CD4-positive, alpha-beta T cell treated with Interleukin-6 for 4 hours (primary cell): ENCODE data around the gene PTGS1.
"Not testable (repeated sequence)": the region's sequence is repeated elsewhere in the genome, so short reads cannot be mapped to it uniquely, and the experiment has no call there.

Experiments
- DNase-seq: peaks from one replicate; pipeline ENCODE4 v3.0.0-alpha.2; 2020; ENCODE audit warnings: mixed read lengths

The PTGS1 gene

DNA sequence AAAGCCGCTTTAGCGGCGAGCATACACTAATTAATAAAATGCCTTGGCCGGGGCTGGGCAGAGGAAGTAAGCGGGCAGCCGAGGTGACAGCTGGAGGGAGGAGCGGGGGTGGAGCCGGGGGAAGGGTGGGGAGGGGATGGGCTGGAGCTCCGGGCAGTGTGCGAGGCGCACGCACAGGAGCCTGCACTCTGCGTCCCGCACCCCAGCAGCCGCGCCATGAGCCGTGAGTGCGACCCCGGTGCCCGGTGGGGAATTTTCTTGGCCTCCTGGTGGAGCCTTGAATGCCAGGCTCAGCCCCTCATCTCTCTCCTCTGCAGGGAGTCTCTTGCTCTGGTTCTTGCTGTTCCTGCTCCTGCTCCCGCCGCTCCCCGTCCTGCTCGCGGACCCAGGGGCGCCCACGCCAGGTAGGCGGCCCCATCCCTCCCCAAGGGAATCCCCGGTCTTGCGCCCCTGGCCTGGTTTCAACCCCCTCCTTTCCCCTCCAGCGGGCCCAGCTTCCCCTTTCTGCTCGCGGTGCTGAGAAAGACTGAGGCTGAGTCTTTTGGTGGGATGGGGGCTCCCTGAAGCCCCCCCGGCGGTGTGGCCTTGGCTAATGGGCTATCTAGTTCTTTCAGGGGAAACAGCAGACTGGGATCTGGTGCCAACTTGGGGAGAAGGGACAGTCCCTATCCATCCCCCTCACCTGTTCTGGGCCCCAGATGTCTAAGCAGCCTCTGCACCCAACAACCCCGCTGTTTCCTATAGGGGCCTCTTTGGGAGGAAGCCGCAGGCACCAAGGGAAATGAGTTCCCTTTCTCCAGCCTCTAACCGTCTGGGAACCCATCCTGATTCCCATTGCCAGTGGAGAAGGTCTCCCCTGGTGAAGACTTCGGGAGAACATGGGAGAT, at the start of gene PTGS1:
Gene PTGS1 (plus strand): TSS at position 156 of the 887 bp plus-strand sequence. CDS start 61 bp downstream, at position 217.
- DNase-seq = peak; percentile 17

DNA sequence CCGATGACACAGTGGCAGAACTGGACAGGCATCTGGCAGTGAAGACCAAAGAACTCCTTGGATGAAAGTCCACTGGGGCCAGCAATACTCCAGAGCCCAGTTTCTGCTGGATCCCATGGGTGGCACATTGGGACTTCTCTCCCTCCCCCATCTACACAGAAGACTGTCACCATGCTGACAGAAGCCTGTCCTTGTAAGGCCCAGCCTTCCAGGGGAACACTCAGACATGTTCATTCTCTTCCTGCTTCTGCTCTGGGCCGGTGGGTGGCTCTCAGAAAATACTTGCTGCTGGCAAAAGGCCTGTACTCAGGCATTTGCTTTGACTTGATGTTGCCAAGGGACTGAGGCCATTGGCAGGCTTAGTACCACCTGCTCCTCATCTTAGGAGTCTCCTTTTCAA, 48.3 kb upstream of the PTGS1 start:
- DNase-seq = no peak

- not testable (repeated sequence) for DNase-seq
Measured at GRCh38 chr9:122324665-122325064, 46.2 kb upstream of the PTGS1 start.

GRCh38 chr9:122325124-122325523, 45.7 kb upstream of the PTGS1 start:
- DNase-seq = no peak

DNA sequence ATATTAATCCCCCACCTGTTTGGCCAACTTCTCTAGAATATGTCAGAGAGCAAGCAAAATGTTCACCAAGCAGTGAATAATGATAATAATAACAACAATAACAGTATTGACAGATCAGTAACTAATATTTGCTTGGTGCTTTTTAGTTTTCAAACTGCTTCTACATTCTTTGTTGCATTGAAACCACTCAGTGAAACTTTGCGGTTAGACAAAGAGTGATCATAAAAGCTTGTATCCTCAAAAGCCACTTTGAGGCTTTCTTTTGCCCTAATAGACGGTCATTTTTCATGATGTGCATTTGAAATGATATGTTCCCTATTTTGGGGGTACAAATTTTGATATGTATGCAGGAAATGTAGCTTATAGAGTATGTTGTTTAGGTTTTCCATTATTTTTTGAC, 43.6 kb upstream of the PTGS1 start:
- DNase-seq = no peak

DNA sequence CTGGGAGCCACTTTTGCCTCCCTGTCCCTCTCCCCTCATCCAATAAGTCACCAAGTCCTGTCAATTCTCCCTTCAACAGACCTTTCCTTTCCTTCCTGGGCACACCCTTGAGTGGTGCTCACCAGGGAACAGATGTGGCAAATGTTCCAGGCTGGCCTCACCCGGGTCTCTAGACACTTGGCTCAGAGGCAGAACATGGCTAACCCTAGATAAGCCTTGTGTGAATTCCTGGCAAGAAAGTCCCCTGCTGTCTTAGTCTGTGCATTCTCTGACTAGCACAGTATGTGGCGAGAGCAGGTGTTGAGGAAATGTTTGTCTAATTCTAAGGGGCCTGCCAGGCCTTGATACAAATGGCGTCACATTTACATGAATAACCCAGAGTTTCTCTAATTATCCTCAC, 41.2 kb upstream of the PTGS1 start:
- DNase-seq = no peak

DNA sequence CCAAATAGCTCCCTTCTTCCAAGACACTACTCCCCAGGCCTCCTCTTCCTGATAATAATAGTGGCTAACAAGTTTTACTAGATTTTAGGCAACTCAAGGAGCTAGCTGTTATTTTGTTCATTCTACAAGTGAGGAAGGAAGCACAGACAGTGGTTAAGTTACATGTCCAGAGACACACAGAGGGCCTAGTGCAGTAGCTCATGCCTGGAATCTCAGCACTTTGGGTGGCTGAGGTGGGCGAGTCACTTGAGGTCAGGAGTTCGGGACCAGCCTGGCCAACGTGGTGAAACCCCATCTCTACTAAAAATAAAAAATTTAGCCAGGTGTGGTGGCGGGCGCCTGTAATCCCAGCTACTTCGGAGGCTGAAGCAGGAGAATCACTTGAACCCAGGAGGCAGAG, 40.4 kb upstream of the PTGS1 start:
- DNase-seq = not testable (repeated sequence)

DNA sequence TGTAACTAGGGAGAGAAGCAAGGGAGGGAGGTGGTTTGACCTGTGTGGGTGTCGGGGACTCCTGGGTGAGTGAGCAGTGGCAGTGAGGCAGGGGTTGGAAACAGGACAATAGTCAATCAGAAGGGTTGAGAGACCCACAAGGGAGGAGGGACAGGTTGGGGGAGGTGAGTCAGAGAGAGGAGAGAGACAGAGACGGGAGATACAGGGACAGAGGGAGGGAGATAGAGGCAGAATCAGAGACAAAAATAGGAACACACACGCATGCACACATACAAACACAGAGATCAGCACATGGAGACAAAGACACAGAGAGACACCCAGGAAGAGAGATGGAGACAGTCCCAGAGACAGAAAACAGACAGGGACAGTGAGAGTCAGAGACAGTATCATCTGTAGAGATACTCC, 39.3 kb upstream of the PTGS1 start:
- no peak for DNase-seq

DNA sequence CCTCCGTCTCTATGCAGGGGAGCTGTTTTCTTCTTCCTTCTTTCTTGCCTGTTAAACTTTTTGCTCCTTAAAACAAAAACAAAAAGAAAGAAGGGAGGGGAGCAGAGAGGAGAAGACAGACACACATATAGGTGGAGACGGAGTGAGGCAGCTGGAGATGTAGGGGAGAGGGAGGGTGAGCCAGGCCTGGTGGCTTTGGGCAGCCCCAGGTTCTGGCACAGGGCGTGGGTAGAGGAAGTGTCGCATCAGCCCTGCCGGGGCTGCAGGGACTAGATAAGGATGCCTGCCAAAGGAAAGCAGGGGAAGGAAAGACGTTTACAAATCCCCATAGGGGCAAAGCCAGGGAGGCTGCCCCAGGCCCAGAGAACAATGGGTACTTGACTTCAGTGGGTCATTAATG, 38.7 kb upstream of the PTGS1 start:
- no peak for DNase-seq

- no peak for DNase-seq
Measured at GRCh38 chr9:122332644-122333043, 38.2 kb upstream of the PTGS1 start.

DNA sequence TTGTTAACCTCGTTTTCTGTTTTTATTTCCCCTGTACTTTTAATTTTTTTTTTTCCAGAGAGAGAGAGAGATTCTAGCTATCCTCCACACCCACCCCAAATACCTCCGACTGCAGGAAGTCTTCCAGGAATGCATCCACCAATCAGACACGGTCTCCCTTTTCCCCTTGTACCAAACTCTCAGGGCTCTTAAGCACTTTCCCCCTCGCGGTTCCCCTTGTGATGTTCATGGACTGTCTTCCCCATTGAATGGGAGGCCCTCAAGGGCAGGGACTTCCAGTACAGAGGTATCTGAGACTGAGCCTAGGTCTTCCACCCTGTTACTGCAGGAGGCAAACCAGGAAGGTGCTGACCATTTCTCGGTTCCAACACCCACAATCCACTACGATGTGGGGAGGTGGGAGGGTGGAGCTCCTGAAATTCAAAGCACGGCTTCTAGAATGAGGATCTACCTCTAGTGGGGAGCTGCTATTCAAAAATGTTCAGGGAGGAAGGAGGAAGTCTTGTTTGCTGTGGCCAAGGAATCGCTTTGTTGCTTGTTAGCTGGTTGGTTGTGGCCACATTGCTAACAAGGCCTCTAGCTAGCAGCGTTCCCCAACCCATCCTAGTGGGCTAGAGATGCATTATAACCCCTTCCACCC, 37.5 kb upstream of the PTGS1 start:
- no peak for DNase-seq

GRCh38 chr9:122334916-122335315, 35.9 kb upstream of the PTGS1 start:
- no peak for DNase-seq

GRCh38 chr9:122336189-122336588, 34.6 kb upstream of the PTGS1 start:
- DNase-seq = no peak

DNA sequence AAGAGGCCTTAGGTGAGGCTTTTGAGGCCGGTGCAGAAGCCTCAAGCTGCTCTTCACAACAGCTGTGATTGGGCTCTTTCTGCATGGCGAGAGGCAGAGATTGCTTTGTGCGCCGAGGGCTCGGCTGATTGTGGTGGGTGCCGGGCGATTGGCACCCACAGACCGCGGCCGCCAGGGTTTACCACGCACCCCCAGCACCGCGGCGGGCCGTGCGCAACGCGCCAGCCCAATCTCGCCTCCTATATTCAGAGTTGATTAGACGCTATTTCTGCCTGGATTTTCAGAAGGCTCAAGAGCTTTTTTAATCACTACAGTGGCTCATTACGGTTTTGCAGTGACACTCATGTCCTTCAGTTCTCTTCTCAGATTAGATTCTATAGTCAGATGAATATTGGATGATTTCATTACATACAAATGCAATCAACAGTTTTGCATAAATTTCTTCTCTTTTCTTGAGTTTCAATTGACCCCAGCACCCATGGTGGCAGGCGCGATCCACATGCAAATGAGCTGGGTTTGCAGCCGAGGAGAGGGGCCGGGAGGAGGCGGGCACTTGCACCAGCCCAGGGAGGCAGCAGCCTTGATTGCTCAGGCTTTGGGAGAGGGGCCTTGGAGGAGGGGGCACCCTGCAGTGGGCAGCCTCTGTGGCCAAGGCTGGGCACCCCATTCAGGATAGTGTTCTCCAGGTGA, 33.8 kb upstream of the PTGS1 start:
- no peak for DNase-seq

- no peak for DNase-seq
Measured at GRCh38 chr9:122337556-122337929, 33.3 kb upstream of the PTGS1 start.

- DNase-seq = no peak
Measured at GRCh38 chr9:122338536-122338935, 32.3 kb upstream of the PTGS1 start.

GRCh38 chr9:122338994-122339393, 31.8 kb upstream of the PTGS1 start:
- no peak for DNase-seq

DNA sequence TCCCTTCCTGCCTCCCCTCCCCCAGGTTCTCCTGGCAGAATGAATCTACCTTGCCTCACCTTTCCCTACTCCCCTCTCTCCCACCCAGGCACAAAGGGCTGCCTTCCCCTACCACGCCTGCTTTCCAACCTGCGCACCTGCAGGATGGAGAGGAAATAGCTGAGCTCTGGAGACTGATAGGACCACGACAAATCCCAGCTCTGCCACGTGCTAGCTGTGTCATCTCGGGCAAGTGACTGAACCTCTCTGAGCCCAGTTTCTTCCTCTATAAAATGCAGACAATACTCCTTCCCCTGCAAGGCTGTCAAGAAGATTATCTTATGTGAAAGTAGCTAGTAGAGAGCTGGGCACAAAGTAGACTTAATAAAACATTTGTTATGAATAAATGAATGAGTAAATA, 31.2 kb upstream of the PTGS1 start:
- DNase-seq = no peak

DNA sequence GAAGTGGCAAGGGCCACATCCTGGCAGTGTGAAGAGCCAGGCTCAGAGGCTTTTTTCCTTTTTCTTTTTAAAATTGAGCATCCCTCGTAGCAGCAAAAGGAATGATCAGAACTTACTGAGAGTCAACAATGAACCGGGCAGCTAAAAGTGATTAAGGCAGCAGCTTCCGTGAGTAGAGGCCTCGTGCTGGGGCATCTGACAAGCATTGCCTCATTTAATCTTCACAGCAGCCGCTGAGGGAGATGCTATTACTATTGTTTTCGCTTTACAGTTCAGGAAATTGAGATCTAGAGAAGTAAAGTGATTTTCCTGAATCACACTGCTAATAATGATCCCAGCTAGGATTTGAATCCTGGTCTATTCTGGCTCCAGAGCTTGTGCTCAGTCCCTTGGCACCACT, 30.7 kb upstream of the PTGS1 start:
- no peak for DNase-seq

DNA sequence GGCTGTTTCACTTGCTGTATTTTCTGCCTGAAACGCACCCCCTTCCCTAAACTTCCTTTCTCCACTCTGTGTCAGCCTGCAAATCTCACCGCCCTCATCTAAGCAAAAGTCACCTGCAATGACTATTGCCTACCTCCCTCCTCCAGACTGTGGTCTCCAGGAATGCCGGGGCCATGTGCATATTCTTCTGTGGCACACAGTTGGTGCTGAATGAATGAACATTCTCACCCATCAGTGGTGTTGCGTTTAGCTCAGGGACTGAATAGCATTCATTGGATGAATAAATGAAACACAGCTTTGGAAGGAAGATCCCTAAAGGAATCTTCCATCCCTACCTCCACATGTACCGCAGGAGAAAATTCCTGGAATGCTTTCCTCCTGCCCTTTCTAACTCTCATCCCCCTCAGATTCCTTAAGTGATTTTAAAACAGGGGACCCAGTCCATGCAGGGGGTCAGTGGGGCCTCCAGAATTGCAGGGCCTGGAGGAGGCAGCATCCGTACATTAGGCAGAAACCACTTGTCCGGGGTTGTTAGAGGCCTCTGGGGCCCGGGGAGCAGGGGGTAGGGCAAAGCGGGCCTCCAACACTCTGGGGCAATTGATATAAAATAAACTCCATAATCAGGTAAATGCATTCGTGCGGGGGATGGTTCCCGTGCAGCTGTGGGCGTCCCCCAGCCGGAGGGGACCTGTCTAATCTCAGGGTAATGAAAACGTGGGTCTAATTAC, 28.3 kb upstream of the PTGS1 start:
- no peak for DNase-seq

GRCh38 chr9:122346478-122347347, 24.1 kb upstream of the PTGS1 start:
- DNase-seq = no peak
